NCI-H748 treated with DMSO at 0.1 percent for 48 hours (cell line): Measurements from ENCODE around the gene HOXA7.

Experiments used
- DNase-seq: peaks from one replicate; lab custom pipeline; 2025; lab: John Stamatoyannopoulos, UW

HOXA7 gene

DNA sequence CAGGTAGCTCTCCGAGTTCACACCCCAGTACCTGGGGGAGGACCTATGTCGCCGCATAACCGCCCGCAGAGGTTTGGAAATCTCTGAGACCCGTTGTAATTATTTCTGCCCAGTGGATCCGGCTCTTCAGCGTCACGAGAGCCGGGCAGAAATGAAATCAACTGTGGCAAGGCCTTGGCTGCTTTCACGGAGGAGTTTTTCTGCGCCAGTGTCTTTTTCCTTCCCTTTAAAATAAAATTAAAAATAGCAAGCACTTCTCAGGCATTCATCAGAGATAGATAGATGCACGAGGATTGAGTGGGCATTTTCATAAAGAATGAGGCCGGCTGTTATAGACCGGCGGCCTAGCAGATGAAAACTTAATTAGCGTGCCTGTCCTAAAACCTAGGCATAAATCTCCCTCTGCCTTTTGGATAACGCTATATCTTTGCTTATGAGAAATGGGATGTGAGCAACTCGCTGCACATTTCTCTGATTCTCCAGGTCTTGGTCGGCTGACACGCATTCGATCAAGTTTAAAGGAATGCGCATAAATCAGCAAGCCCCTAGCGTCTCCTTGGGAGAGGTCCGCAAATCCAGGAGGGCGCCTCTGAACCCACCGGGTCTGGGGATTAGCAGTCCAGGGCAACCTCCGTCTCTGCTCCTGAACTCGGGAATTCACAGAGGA is 37.0 kb upstream of the HOXA7 start:
- DNase-seq: no peak

DNA sequence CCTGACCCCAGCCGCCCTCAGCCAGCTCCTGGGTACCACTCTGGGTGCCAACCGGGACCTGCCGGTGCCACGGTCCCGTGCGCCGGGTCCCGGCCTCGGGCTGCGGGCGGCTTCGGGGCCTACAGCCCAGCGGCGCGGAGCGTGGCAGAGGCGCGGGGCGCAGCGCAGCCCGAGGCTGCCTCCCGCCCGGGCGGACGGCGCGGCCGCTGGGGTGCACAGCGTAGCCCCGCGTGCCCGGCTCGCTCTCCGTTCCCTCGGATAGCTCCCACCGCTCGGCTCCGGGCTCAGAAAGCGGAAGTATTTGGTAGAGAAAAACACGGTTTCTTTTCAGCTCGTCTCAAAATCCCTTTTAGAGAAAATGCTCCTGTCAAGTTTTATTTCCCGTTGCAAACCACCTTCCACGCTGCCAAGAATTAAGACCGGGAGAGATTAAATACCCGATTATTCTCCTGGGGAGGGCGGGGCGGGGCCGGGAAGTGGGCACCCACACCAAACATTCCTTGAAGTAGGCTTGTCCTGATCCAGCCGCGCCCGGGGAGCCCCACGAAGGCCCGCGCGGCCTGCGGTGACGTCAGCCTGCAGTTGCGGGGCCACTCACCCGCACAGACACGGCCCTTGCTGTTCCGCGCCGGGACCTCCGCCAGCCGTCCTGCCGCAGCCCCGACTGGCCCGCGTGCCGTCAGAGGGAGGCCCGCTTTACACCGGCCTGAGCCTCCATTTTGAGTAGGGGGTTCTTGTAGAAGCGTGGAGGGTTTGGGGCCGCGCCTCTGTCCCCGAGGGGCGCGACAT is 36.3 kb upstream of the HOXA7 start:
- no peak for DNase-seq

DNA sequence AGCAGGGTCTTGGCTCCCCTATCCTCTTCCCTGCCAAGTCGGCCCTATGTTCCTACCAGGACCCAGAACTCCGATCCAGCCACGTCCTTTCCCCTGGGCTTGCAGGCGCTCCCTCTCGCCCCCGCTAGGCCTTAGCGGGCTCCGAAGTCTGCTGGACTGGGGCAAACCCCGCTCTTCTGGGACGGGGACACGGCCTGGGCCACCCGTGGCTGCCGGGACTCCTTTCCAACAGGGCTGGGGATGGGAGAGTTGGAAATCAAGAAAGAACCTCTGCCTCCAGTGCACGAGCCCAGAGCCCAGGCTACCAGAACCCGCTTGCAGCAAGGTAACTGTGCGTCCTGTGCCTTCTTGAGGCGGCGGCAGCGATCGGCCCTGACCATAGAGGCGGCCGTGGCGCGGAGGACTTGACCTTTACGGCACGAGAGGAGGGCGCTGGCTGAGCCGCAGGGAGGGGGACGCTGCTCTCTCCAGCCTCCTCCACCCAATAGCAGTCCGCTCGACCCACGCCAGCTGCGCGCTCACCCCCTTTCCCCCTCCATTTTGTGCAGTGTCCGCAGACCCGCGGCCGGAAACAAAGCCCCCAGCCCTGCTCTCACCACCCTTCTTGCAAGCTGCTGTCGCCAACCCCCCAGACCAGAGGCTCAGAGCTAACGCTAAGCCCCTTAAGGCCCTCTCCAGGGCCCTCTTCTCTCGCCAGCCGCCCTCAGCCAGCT is 35.5 kb upstream of the HOXA7 start:
- no peak for DNase-seq

DNA sequence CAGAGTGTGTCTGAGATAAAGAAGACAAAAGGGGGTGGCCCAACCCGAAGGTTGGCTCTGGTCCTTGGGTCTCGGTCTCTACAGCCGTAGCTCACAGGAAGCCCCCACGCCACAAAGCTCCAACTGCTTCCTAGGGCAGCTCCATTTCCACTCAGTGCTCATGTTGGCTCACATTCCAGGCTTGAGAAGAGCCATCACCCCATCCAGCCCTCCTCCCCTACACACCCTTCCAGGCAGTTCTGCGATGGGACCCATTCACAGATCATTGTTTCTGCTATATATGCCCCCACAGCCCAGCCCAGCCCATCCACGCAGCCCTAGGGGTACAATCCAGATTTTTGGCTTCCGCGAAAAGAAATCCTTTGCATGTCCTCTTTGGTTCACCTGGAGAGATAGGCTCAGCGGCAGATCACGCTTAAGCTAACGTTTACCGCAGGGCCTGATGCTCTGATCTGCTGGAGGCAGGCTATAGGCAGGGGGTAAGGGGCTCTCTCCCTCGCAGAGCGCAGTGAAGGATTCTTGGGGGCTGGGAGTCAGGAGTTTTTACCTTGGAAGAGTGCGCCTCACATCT is 34.8 kb upstream of the HOXA7 start:
- DNase-seq: no peak

DNA sequence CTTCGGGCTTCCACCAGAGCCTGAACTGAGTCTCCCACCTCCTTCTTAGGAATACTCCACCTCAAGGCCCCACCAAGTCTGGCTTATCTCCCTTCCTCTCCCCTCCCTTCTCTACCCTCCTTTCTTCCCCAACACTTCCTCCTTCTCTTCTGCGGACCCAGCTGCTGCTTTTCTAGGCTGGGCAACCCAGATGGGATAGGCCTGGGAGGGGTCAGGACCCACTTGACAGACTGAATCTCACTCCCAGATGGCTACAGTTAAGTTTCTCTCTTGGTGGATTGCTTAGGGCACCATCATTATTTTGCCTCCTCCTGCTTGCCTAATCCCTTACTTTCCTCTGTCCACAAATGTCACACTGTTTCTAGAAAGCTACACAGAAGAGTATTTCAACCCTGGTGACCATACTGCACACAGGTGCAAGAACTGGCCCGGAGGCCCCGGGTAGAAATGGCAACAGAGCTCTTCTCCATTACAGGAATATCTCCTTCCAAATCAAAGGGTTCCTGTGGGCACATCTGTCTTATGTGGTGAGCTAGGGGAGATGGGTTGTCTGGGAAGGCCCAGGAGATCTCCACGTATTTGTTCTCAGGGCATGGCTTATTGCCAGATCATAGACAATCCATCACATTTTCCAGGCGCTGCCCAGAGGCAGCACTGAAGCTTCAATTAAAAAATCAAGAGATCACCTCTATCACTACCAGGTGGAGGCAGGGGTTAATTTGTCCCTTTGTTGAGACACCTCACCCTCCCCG is 33.7 kb upstream of the HOXA7 start:
- DNase-seq: no peak

DNA sequence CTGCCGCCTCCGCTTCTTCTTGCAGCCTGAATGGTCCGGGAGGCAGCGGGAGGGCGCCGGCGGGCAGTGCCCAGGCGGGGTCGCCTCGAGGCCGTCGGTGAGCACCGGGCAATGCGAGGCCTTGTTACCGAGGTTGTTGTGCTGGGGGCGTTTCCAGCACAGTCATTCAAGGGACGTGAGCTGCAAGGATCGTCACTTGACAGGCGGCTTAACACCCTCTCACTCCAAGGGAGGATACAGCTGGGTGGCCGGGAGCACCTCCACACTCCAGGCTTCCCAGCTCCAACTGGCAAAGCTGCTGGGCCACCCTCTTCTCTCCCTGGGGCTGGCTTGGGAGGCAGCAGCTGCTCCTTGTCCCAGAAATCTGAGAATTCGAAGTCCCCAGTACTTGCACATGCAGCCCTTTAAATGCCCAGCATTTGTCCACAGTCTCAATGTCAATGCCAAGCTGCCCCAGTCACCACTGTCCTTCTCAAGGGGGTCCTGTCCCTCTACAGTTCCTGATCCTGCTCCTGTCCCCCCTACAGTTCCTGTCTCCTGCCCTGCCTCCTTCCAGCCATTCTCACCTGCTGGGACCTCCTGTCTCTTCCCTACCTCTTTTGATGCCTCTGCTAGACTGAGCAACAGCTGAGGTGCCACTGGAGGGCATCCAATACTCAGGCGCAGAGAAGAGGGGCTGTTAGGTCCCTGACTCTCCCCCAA is 33.0 kb upstream of the HOXA7 start:
- no peak for DNase-seq

DNA sequence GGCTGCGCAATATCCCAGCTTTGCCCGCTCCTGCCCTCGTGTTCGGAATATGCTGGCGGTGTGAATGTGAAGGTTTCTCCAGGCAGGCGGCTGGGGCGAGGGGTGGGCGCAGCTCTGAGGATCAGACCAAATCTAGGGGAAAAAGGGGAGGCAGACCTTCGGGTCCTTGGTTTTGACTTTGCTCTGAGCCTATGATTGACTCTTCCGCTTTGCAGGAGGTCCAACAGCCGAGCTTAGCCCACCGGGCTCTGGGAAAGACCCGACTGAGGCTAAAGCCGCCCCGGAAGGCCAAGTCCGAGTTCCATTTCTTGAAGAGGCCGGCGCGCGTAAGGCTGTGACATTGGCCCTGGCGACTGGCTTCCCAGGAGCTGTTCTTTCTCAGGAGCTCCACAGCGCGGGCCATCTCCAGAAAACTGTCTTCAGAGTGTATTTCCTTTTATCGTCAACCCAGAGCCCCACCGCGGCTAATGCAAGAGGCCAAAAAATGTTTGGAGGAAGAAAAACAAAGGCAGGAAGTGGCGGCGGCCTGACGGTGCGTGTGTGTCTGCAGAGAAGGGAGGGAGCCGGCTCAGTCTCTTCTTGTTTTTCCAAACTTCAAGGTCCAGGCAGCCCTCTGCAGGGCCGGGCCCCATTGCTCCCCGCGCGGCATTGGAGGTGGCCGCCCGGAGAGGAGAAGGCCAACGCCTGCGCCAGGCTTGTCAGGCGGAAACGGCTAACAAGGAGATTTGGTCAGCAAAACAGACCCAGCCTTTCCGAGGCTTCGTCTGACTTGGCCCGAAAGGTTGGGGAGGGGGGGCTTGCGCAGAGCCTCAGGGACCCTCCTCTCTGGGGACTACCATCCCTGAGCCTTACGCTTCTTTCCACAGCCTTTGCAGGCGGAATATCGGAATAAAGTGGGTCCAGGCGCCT is 32.2 kb upstream of the HOXA7 start:
- no peak for DNase-seq

DNA sequence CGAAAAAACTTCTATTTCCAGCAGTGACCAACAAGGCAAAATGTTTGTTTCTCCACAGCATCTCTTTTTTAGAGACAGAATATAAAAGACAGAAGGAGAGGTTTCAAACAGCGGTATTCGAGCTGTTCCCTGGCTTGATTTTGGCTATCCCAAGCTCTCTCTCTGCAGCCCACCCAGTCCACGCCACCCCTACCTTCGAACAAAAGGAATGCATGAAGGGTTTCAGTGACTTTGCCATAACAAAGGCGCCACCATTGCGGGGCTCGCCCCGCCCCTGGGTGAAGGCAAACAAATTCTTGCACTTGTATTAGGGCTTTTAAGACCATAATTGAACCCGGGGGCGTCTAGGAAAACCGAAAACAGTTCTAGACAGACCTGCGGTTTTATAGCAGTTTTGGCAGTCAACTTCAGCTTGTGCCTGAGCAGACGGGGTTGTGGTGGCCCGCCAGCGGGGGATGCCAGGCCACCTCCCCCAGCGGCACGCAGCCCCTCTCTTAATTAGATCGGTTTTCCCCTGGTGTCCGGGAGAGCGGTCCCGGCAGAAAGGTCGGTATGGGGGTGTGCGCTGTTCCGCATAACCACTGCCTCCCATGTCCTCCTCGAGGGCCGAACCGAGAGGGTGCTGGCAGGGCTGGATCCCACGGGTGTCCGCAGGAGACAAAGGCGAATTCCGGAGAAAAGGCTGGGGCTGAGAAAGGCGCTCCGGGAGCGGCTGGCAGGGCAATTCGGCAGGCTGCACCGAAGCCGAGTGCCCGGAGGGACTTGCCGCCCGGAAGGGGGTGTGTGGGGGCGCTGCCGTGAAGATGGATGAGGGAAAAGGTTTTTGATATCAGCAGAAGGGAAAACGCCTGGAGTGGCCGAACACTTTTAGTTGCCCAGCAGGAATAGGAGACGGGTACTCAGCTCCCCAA is 31.3 kb upstream of the HOXA7 start:
- no peak for DNase-seq

DNA sequence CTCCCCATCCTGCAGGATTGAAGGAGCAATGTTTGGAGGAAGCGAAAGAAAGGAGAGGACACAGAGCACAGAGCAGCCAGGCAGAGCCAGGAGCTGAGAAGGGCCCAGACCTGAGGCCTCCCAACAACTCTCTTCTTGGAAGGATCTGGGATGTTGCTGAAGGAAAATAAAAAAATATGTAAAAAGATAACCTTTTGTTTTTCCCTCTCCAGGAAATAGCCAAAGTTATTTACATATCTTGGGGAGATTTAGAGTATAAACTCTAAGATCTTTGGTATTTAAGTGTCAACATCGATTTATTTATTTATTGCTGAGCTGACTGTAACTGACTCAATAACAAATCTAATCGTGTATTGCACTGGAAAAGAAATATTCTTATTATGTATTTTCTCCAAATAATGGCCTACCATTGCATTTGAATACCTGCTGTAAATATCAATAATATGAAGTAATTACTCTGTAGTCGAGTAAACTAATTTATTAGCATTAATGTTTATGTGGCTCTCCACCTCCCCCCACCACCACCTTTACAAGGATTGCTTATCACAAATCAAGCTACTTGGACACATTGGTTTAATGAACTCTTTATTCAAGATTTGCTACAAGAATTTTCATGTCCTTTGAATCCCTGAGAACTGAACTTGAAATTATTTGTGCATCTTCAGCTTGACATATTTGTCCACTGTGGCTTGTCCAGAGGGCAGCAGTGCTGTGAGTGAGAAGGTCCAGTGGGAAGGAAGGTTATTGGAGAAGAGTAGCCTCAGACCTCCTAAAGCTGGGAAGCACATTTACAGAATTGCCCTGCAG is 30.4 kb upstream of the HOXA7 start:
- no peak for DNase-seq

DNA sequence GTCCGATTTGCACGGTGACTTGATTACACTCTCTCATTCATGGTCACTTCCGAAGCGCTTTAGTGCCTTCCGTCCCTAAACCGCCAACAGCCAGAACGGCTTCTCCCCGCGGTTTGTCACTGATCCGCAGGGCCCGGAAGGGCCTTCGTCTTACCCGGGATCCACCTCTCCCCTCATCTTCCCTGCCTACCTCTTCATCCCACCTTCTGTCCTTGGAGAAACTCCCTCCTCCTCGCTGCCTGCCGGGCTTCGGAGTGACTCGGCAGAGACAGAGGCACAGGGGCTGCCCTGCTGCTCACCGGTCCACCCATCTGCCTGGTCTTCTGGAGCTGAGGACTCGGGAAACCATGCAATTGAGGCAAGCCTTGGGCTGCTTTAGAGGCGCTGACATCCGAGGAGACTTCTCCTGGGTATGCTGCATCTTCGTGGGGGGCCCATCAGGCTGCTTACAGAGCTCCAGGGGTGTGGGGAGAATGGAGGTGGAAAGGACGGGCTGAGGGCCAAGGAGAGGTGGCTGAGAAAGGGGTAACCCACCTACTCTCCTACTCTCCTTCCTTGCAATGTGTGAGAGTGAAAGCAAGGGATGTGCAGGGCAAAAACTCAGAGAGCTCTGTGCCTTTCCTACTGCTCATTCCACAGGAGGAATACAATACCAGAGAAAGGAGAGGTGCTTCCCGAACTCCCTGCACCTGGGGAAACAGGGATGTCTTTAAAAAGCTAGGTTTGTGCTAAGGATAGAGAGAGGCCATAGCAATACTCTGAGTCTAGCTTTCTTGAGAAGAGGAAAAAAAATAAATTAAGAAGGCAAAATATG is 29.6 kb upstream of the HOXA7 start:
- DNase-seq: no peak

DNA sequence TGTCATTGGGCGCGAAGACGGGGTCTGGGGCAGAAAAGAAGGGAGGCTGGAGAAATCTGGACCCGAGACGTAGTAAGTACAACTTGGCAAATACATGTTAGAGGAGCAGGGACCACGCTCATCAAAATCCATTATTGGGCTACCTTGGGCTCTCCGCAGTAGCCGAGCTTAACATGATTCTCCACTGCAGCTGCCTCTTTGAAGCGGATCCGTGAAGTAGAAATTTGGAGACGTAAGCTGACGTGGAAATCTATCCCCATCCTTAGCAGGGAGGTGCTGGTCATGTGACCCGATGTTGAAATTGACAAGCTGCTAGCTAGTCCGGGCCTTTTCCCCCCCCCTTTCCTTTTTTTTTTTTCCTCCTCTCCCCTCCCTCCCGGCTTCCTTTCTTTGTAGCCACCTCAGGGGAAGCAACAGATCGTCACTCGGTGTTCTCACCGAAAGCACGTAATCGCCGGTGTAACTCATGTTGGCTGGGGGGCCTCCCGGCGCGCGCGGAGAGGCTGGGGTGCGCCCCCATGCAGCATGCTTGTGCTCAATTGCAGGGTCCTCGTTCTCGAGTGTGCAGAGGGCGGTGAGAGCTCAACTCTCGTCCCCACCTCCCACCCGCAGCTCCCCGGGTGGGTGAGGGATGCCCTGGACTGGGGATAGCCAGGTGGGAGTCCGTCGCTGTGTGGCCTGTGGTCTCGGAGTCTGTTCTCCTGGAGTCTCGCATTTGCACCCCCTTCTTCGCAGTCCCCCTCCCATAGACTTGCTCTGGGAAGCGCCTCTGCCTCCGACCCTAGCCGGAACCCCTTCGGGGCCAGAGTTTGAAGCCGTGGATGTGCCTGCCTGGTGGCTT is 28.8 kb upstream of the HOXA7 start, which contains the start of gene HOXA11:
TSS of gene HOXA11 (minus strand) at position 220 of the 841 bp plus-strand sequence. CDS start at position 132, 88 bp downstream.
- no peak for DNase-seq

DNA sequence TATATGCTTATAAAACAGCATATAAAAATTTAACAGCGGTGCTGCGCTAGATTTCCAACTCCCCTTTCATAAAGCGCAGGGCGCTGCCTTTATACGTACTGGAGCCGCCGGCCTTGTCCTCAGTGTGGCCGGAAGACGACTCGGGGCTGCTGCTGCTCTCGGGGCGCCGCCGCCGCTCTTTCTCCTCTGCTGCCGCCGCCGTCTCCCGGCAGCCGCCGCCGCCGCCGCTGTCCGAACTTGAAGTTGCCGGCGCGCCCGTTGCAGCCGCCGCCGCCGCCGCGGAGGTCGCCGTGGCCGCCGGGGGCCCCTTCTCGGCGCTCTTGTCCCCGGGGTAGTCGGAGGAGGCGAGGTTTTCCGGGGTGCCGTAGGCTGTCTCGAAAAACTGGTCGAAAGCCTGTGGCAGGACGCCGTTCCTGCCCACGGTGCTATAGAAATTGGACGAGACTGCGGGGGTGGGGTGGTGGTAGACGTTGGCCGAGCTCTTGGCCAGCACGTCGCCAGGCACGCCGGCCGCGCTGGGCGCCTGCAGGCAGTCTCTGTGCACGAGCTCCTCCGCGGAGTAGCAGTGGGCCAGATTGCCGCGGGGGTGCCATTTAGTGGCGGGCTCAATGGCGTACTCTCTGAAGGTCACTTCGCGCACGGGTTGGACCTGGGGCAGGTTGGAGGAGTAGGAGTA is 28.0 kb upstream of the HOXA7 start:
- no peak for DNase-seq

DNA sequence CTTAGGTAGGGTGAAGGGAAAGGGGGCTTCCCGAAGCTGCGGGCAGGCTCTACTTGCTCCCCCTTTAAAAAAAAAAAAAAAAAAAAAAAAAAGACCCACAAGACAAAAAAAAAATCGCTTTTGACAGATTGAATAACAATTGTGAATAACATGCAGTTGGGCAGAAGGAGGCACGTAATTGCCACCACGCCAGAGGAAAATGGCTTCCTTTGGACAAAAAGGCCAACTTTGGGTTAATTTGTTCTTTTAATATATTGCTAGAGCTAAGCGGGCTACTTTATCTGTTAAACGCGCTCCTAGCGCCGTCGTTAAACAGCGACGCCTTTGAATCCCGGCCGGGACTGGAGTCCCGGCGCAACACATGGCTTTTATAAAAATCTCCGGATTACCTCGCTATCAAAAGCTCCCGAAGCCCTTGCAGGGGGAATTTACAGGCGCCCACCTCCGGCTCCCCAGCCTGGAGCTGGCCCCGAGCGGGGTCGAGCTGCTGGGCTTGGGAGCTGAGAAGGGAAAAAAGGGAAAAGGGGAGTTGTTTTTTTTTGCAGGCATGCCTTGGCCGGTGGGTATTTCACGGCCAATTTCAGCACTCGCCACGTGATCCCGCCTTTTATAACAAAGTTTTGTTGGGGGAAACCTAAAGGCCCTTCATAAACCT is 27.3 kb upstream of the HOXA7 start:
- no peak for DNase-seq

DNA sequence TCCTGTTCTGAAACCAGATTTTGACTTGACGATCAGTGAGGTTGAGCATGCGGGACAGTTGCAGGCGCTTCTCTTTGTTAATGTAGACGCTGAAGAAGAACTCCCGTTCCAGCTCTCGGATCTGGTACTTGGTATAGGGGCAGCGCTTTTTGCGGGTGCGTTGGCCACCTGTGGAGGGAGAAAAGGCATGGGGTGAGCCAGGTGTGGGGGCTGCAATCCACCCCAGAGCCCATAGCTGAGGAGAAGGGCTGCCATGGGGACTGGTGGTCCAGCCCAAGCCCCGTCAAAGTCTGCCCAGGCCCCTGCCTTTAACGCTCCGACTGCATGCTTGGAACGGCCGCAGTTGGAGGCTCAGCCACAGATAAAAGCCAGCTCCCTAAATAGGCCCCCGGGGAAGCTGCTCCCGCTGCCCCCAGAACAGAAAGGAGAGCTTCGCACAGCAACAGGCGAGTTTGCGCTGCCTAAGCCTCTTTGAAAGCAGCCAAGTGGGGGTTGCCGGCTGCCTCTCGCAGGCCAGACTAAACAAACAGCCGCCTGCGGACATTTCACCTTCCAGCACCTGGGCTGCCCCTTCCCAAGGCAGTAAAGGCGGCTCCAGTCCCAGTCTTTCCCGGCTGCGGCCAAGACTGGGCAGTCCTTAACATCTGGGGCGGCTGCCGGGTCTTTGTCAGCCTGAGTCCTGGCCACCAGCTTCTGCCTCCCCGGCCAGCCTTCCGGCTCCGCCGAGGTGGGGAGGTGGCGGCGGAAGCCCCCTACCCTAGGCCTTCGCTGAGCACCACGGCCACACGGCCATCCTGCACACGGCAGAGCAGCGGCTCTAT is 26.6 kb upstream of the HOXA7 start:
- DNase-seq: peak; percentile 27
